H4 (cell line): ENCODE measurements around the gene SNTA1. TPM values are rescaled to one million over a fixed set of nuclear protein-coding genes. Genes with fewer than 3 reads are reported as not detected.
"Not testable (repeated sequence)": the region's sequence is repeated elsewhere in the genome, so short reads cannot be mapped to it uniquely, and the experiment has no call there.

Experiments used
- DNase-seq: peaks from one replicate; pipeline ENCODE4 v3.0.0-alpha.2; 2015; ENCODE audit warnings: low spot score
- total RNA-seq: library from RNA; depleted of rRNA; stranded (reverse); fragments of >200 nt; shearing (Covaris generic); gene quantifications from 2 replicates; pipeline ENCODE4 v1.2.3, GENCODE V29; 2014; rRNA removed

SNTA1 gene
- 9.2 and 12.5 TPM in 2 replicates for total RNA-seq

GRCh38 chr20:33443512-33444239, at the start of gene SNTA1:
Gene SNTA1, minus strand, starts transcription at chr20:33443763. Its CDS starts 143 bp downstream, at chr20:33443620.
- DNase-seq: peak; percentile 59

GRCh38 chr20:33490934-33491656, 47.5 kb upstream of the SNTA1 start:
- no peak for DNase-seq

- no peak for DNase-seq
Observed at GRCh38 chr20:33490023-33490933, 46.7 kb upstream of the SNTA1 start, which contains the start of gene CBFA2T2. Gene CBFA2T2, plus strand, starts transcription at chr20:33490096. Its CDS starts 172 bp downstream, at chr20:33490268.

GRCh38 chr20:33489495-33490022, 46.0 kb upstream of the SNTA1 start:
- DNase-seq: peak; percentile 94

- DNase-seq: not testable (repeated sequence)
Observed at GRCh38 chr20:33488661-33489494, 45.3 kb upstream of the SNTA1 start.

GRCh38 chr20:33488201-33488600, 44.6 kb upstream of the SNTA1 start:
- DNase-seq: no peak

- not testable (repeated sequence) for DNase-seq
Observed at GRCh38 chr20:33483186-33483585, 39.6 kb upstream of the SNTA1 start.

- no peak for DNase-seq
Observed at GRCh38 chr20:33482581-33482980, 39.0 kb upstream of the SNTA1 start.

GRCh38 chr20:33481431-33481941, 37.9 kb upstream of the SNTA1 start:
- DNase-seq: no peak

- DNase-seq: no peak
Observed at GRCh38 chr20:33480048-33480447, 36.5 kb upstream of the SNTA1 start.

- DNase-seq: no peak
Observed at GRCh38 chr20:33477386-33478234, 34.0 kb upstream of the SNTA1 start.

GRCh38 chr20:33475381-33476152, 32.0 kb upstream of the SNTA1 start:
- no peak for DNase-seq

GRCh38 chr20:33474963-33475362, 31.4 kb upstream of the SNTA1 start:
- DNase-seq: no peak

- DNase-seq: no peak
Observed at GRCh38 chr20:33474097-33474873, 30.7 kb upstream of the SNTA1 start.

GRCh38 chr20:33472868-33473435, 29.4 kb upstream of the SNTA1 start:
- DNase-seq: no peak

GRCh38 chr20:33470866-33471265, 27.3 kb upstream of the SNTA1 start:
- no peak for DNase-seq

GRCh38 chr20:33470457-33470856, 26.9 kb upstream of the SNTA1 start:
- DNase-seq: no peak

- DNase-seq: no peak
Observed at GRCh38 chr20:33466303-33466646, 22.7 kb upstream of the SNTA1 start.
